H1 (cell line): ENCODE results near the gene ZMYND10. TPM values are rescaled to one million over a fixed set of nuclear protein-coding genes. Genes with fewer than 3 reads are reported as not detected.
A peak's percentile ranks its signal among the peaks of the same experiment; 100 is the strongest.

Source experiments
- CTCF ChIA-PET: fragments of 300-600 bp; sonication (Branson Sonifier 250); formaldehyde crosslinking; loops from one replicate; lab custom pipeline; 2021; ENCODE audit not compliant: partially characterized antibody; lab: Charles Lee
- POLR2A ChIA-PET: fragments of 300-600 bp; sonication (Branson Sonifier 250); formaldehyde crosslinking; loops from one replicate; lab custom pipeline; 2021; ENCODE audit warnings: inconsistent platforms; ENCODE audit not compliant: partially characterized antibody; lab: Charles Lee
- DNase-seq, 2 experiments: peaks; one replicate each; pipeline versions ENCODE4 v3.0.0 to v3.0.0-alpha.2; 2010 to 2022; ENCODE audit warnings: low spot score in 2 of 2, low read depth in 1 of 2, mixed read lengths in 1 of 2
- FAIRE-seq: peaks from 2 replicates; lab custom pipeline; 2011; peaks lifted over from hg19 to GRCh38; lab: Jason Lieb, UNC
- H2AFZ ChIP-seq: 2 replicates; pipeline ENCODE4 v1.8.1; 2012; ENCODE audit warnings: low read length, inconsistent platforms
- H2AK5ac ChIP-seq: 2 replicates; pipeline ENCODE4 v1.6.1; 2013; ENCODE audit warnings: low read depth, low read length
- H2BK120ac ChIP-seq: replicated peaks from 2 replicates; pipeline ENCODE3; 2013; ENCODE audit warnings: low read depth, low read length, inconsistent platforms
- H2BK12ac ChIP-seq: 2 replicates; pipeline ENCODE4 v1.6.1; 2013; ENCODE audit warnings: low read depth, low read length
- H2BK15ac ChIP-seq: 2 replicates; pipeline ENCODE4 v1.6.1; 2013; ENCODE audit warnings: low read length
- H2BK20ac ChIP-seq: 2 replicates; pipeline ENCODE4 v1.6.1; 2013; ENCODE audit warnings: low read length
- H2BK5ac ChIP-seq: 2 replicates; pipeline ENCODE4 v1.6.1; 2013; ENCODE audit warnings: low read depth, low read length
- H3K14ac ChIP-seq: 2 replicates; pipeline ENCODE4 v1.6.1; 2013; ENCODE audit warnings: inconsistent platforms; ENCODE audit not compliant: insufficient read length
- H3K18ac ChIP-seq: 2 replicates; pipeline ENCODE4 v1.6.1; 2013; ENCODE audit warnings: low read length; ENCODE audit errors: extremely low read depth
- H3K23ac ChIP-seq: 2 replicates; pipeline ENCODE4 v1.6.1; 2013; ENCODE audit warnings: inconsistent platforms; ENCODE audit not compliant: insufficient read length
- H3K23me2 ChIP-seq: 2 replicates; pipeline ENCODE4 v1.6.1; 2013; ENCODE audit warnings: low read depth, low read length
- H3K27ac ChIP-seq: 2 replicates; pipeline ENCODE4 v1.6.1; 2011; ENCODE audit warnings: low read depth, low read length, inconsistent platforms
- H3K27me3 ChIP-seq, 4 experiments: replicated peaks in 1 of 4; 1 replicate in 1 of 4; 2 replicates in 3 of 4; pipeline versions ENCODE4 v1.6.1 to v1.8.1; 2011 to 2013; ENCODE audit warnings: low read length in 3 of 4, mild to moderate bottlenecking in 3 of 4, inconsistent platforms in 2 of 4, mixed read lengths in 2 of 4, moderate library complexity in 1 of 4; ENCODE audit not compliant: control insufficient read depth in 3 of 4, insufficient read depth in 3 of 4; ENCODE audit errors: extremely low read depth in 1 of 4
- H3K36me3 ChIP-seq, 4 experiments: 2 replicates each; pipeline versions ENCODE4 v1.6.1 to v1.8.1; 2011 to 2013; ENCODE audit warnings: mild to moderate bottlenecking in 4 of 4, low read length in 3 of 4, moderate library complexity in 2 of 4, control low read depth in 1 of 4, inconsistent platforms in 1 of 4; ENCODE audit not compliant: insufficient read depth in 4 of 4, control insufficient read depth in 2 of 4
- H3K4ac ChIP-seq: replicated peaks from 2 replicates; pipeline ENCODE3; 2013; ENCODE audit warnings: low read length, low read depth, mixed read lengths, inconsistent platforms; ENCODE audit not compliant: insufficient read length
- H3K4me1 ChIP-seq, 4 experiments: replicated peaks in 1 of 4; 1 replicate in 1 of 4; 2 replicates in 3 of 4; pipeline versions ENCODE4 v1.6.1 to v1.8.1; 2011 to 2013; ENCODE audit warnings: low read length in 3 of 4, inconsistent platforms in 2 of 4, mixed read lengths in 1 of 4; ENCODE audit not compliant: insufficient read depth in 4 of 4, control insufficient read depth in 3 of 4
- H3K4me2 ChIP-seq, 2 experiments: 2 replicates each; pipeline versions ENCODE4 v1.6.1 to v1.8.1; 2011 to 2013; ENCODE audit warnings: low read depth in 2 of 2, low read length in 2 of 2, control low read depth in 1 of 2, inconsistent platforms in 1 of 2, mild to moderate bottlenecking in 1 of 2; ENCODE audit not compliant: insufficient read depth in 1 of 2
- H3K4me3 ChIP-seq, 4 experiments: fragments of 200-600, 300-600 bp in 1 of 4; sonication (generic), shearing (Covaris generic), sonication (Bioruptor Twin) in 1 of 4; 2 replicates each; pipeline versions ENCODE4 v1.5.1 to v1.8.1; 2011 to 2016; ENCODE audit warnings: low read length in 4 of 4, low read depth in 3 of 4, control low read depth in 2 of 4, inconsistent platforms in 2 of 4, mild to moderate bottlenecking in 2 of 4, mixed read lengths in 1 of 4, moderate library complexity in 1 of 4; ENCODE audit not compliant: insufficient read depth in 2 of 4; ENCODE audit errors: extremely low read depth in 1 of 4
- H3K56ac ChIP-seq: replicated peaks from 2 replicates; pipeline ENCODE3; 2013; ENCODE audit warnings: low read depth, mild to moderate bottlenecking, mixed read lengths, low read length, inconsistent platforms; ENCODE audit not compliant: insufficient read length
- H3K79me1 ChIP-seq: 2 replicates; pipeline ENCODE4 v1.6.1; 2013; ENCODE audit warnings: low read depth, low read length, control low read depth
- H3K79me2 ChIP-seq, 2 experiments: 2 replicates each; pipeline versions ENCODE4 v1.6.1 to v1.8.1; 2012 to 2013; ENCODE audit warnings: low read length in 2 of 2, mild to moderate bottlenecking in 2 of 2, inconsistent platforms in 1 of 2; ENCODE audit not compliant: insufficient read depth in 2 of 2, control insufficient read depth in 1 of 2
- H3K9ac ChIP-seq, 4 experiments: replicated peaks in 1 of 4; 1 replicate in 1 of 4; 2 replicates in 3 of 4; pipeline versions ENCODE4 v1.6.1 to v1.8.1; 2011 to 2013; ENCODE audit warnings: low read depth in 3 of 4, low read length in 3 of 4, control low read depth in 2 of 4, mild to moderate bottlenecking in 2 of 4, moderate library complexity in 2 of 4, inconsistent platforms in 1 of 4; ENCODE audit errors: extremely low read depth in 1 of 4
- H3K9me3 ChIP-seq, 2 experiments: 2 replicates each; pipeline versions ENCODE4 v1.6.1 to v1.8.1; 2012 to 2013; ENCODE audit warnings: mild to moderate bottlenecking in 2 of 2, moderate library complexity in 2 of 2, control low read depth in 1 of 2, inconsistent platforms in 1 of 2, low read depth in 1 of 2, low read length in 1 of 2, mixed read lengths in 1 of 2; ENCODE audit not compliant: insufficient read depth in 2 of 2
- H4K20me1 ChIP-seq, 2 experiments: replicated peaks in 1 of 2; 2 replicates each; pipeline versions ENCODE3 to v1.8.1; 2011 to 2013; ENCODE audit warnings: inconsistent platforms in 2 of 2, low read length in 2 of 2, mild to moderate bottlenecking in 1 of 2; ENCODE audit not compliant: insufficient read depth in 2 of 2, control insufficient read depth in 1 of 2
- H4K5ac ChIP-seq: 2 replicates; pipeline ENCODE4 v1.6.1; 2013; ENCODE audit warnings: low read length, low read depth, mixed read lengths, inconsistent platforms; ENCODE audit not compliant: insufficient read length
- H4K8ac ChIP-seq: 2 replicates; pipeline ENCODE4 v1.8.0; 2013; ENCODE audit warnings: mild to moderate bottlenecking, moderate library complexity, low read length, inconsistent platforms; ENCODE audit not compliant: insufficient read depth; ENCODE audit errors: extremely low read depth
- H4K91ac ChIP-seq: replicated peaks from 2 replicates; pipeline ENCODE3; 2013; ENCODE audit warnings: low read length, mixed read lengths, inconsistent platforms; ENCODE audit not compliant: insufficient read length
- BRCA1 ChIP-seq: IDR thresholded peaks from 2 replicates; pipeline ENCODE4 v1.6.1; 2012; ENCODE audit warnings: low read depth, low read length, improper control_type of control experiment
- GTF2F1 ChIP-seq: IDR thresholded peaks from 2 replicates; pipeline ENCODE4 v1.6.1; 2012; ENCODE audit warnings: low read depth, low read length, improper control_type of control experiment, borderline replicate concordance
- HDAC2 ChIP-seq, 2 experiments: fragments of 300-600 bp in 1 of 2; sonication (generic) in 1 of 2; IDR thresholded peaks; 2 replicates each; pipeline ENCODE4 v1.6.1; 2011 to 2012; ENCODE audit warnings: low read depth in 2 of 2, low read length in 2 of 2, mild to moderate bottlenecking in 2 of 2, moderate library complexity in 2 of 2, borderline replicate concordance in 1 of 2, inconsistent platforms in 1 of 2
- KDM1A ChIP-seq: fragments of 200-600, 300-600 bp; sonication (generic); IDR thresholded peaks from 2 replicates; pipeline ENCODE4 v1.7.1; 2016; ENCODE audit warnings: mild to moderate bottlenecking, low read length, borderline replicate concordance
- MAFK ChIP-seq: IDR thresholded peaks from 2 replicates; pipeline ENCODE4 v1.6.1; 2012; ENCODE audit warnings: low read depth, mild to moderate bottlenecking, improper control_type of control experiment, low read length
- NRF1 ChIP-seq: IDR thresholded peaks from 2 replicates; pipeline ENCODE4 v1.6.1; 2011; ENCODE audit warnings: mild to moderate bottlenecking, low read depth, low read length, improper control_type of control experiment
- POLR2AphosphoS5 ChIP-seq: IDR thresholded peaks from 2 replicates; pipeline ENCODE4 v1.6.1; 2011; ENCODE audit warnings: low read depth, low read length
- RAD21 ChIP-seq, 2 experiments: IDR thresholded peaks in 1 of 2; conservative IDR thresholded peaks in 1 of 2; 2 replicates each; pipeline ENCODE4 v1.6.1; 2011; ENCODE audit warnings: low read depth in 2 of 2, low read length in 2 of 2, improper control_type of control experiment in 1 of 2, inconsistent platforms in 1 of 2, mild to moderate bottlenecking in 1 of 2, moderate library complexity in 1 of 2
- SIX5 ChIP-seq: IDR thresholded peaks from 2 replicates; pipeline ENCODE4 v1.6.1; 2011; ENCODE audit warnings: mild to moderate bottlenecking, low read depth, low read length
- SP1 ChIP-seq: IDR thresholded peaks from 2 replicates; pipeline ENCODE4 v1.6.1; 2011; ENCODE audit warnings: low read depth, low read length
- SP2 ChIP-seq: IDR thresholded peaks from 2 replicates; pipeline ENCODE4 v1.6.1; 2012; ENCODE audit warnings: mild to moderate bottlenecking, low read length, inconsistent platforms
- WGBS, 2 experiments: shearing (Covaris generic) in 1 of 2; methylation state at CpG; one replicate each; pipeline versions ENCODE4 v1.1.6 to v1.1.7; 2013 to 2015; ENCODE audit warnings: low lambda C conversion rate in 2 of 2, mixed read lengths in 2 of 2, inconsistent platforms in 1 of 2, low coverage in 1 of 2, missing lambda C conversion rate in 1 of 2; ENCODE audit not compliant: insufficient replicate concordance in 2 of 2, insufficient coverage in 1 of 2, insufficient read length in 1 of 2; ENCODE audit errors: extremely low coverage in 1 of 2, missing lambda C conversion rate in 1 of 2; 5-methylcytosine and 5-hydroxymethylcytosine counted together
- polyA plus RNA-seq, 7 experiments: library from polyadenylated mRNA; depleted of rRNA in 3 of 7; stranded (reverse) in 5 of 7; unstranded in 2 of 7; fragments of >200 nt in 5 of 7; fragments of 200-250 nt in 2 of 7; gene quantifications; 1 replicate in 5 of 7; 2 replicates in 1 of 7; 4 replicates in 1 of 7; pipeline versions ENCODE4 v1.2.1 to v1.2.3, GENCODE V29; 2011 to 2013; ENCODE audit warnings: missing spikeins in 2 of 7, mixed read lengths in 2 of 7
- total RNA-seq: library from RNA; stranded (reverse); fragmentation: NEBNext Ultra II Directional; extraction: Animal tissue kit (Norgen Biotek cat#: 25700); gene quantifications from 2 replicates; pipeline ENCODE4 v1.2.1, GENCODE V29; 2021

Gene ZMYND10
- total and polyA plus RNA-seq, 2 of the 8 experiments (the other 6 are each of a cell fraction or from before 2014, with no cell fraction given), result 0.56 to 0.79 TPM

DNA sequence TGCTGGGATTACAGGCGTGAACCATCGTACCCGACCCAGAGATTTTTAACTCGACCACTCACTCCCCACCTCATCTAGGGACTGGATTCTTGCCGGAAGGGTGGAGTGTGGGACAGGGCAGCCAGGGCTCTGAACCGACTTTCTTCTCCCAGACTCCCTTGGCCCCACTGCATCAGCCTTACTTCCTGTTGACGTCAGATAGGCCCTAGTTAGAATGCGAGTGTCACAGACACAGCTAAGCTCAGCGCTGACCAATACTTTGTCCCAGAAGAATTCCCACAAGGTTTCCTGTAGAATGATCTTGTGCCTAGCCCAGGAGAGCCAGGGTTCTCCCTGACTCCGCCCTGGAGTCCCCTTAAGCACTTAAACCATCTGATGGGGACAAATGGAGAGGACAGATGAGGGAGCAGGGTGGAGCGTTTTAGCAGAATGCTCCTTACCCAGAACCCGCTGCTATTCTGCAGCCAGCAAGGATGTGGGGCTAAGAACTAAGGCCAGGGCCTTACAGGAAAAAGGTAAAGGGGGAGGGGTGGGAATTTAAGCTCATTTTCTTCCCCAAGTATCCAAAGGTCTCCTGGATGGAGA lies 11.7 kb downstream of the ZMYND10 start:
- H3K9me3 ChIP-seq, result no peaks in the 10 kb centered on the region
- H3K14ac ChIP-seq, result no peak overlapping the region
- H2BK15ac ChIP-seq, result no peak overlapping the region
- no peak overlapping the region for H3K23ac ChIP-seq
- 0 out of 2 replicates have a peak overlapping the region, but pooled peaks have one; percentile 39 for H2AK5ac ChIP-seq
- H3K4me3 ChIP-seq, result no peak overlapping the region
- H2BK5ac ChIP-seq, result no peak overlapping the region
- H3K4me2 ChIP-seq, result no peak overlapping the region
- peaks cover 0 to 28% of the 10 kb centered on the region in 2 experiments; a peak in 2 of 4 replicates for H3K79me2 ChIP-seq
- H2BK12ac ChIP-seq, result no peak overlapping the region
- H4K91ac ChIP-seq, result no peak overlapping the region
- H3K56ac ChIP-seq, result no peak overlapping the region
- H3K4ac ChIP-seq, result no peak overlapping the region
- TF ChIP-seq HDAC2 (IDR thresholded peaks at IDR 0.05; ENCODE audit: borderline replicate concordance in 1 of 2, low read depth in 2 of 2, low read length in 2 of 2), result no peak
- TF ChIP-seq BRCA1, result no peak
- no peak for TF ChIP-seq SP2
- no peak for TF ChIP-seq SP1
- no peak for TF ChIP-seq GTF2F1
- TF ChIP-seq MAFK, result no peak
- TF ChIP-seq NRF1, result no peak
- TF ChIP-seq POLR2AphosphoS5, result no peak
- TF ChIP-seq SIX5, result no peak
- TF ChIP-seq RAD21 (IDR thresholded peaks at IDR 0.05 in 1 of 2, conservative IDR thresholded peaks at IDR 0.05 in 1 of 2; ENCODE audit: low read depth in 2 of 2, low read length in 2 of 2), result no peak
- no peak for TF ChIP-seq KDM1A
- TF ChIP-seq, all 59 proteins: peak for 0
- H3K23me2 ChIP-seq, result peaks cover 10% of the 10 kb centered on the region
- no peak overlapping the region for H4K5ac ChIP-seq
- DNase-seq (no peak), FAIRE-seq (no peak)
- peaks cover 4 to 24% (median 20%) of the 10 kb centered on the region in 4 experiments; a peak in 7 of 8 replicates for H3K36me3 ChIP-seq
- H3K4me1 ChIP-seq, result peaks cover 0 to 8% (median 3%) of the 10 kb centered on the region in 4 experiments; a peak in 2 of 7 replicates
- no peak overlapping the region for H2BK120ac ChIP-seq
- no peak overlapping the region for H3K18ac ChIP-seq
- 91% methylated on average over 12 of the region's 12 CpGs; no CpG with 5 or more reads in 1 of the 2 experiments for WGBS, 2 experiments
- no peak overlapping the region for H3K27ac ChIP-seq
- H4K8ac ChIP-seq, result no peak overlapping the region; the same call in 1 of the 2 replicates
- CTCF ChIA-PET, result interaction anchor here (2.0 to 7.7 kb wide), 2 partner anchors 11 to 59 kb away, joined by 5 to 60 read pairs; partner anchors contain the start of gene HYAL2
- H4K20me1 ChIP-seq, result peaks cover 8 to 12% of the 10 kb centered on the region in 2 experiments
- H3K27me3 ChIP-seq, result peaks cover 2 to 9% (median 5%) of the 10 kb centered on the region in 4 experiments
- no peak overlapping the region for H2AFZ ChIP-seq
- POLR2A ChIA-PET, result interaction anchor here (0.7 to 4.4 kb wide), 4 partner anchors 10 to 102 kb away, joined by 3 to 40 read pairs (median 4); partner anchors contain the start of gene HYAL2
- no peak overlapping the region; a peak in 1 of 7 replicates for H3K9ac ChIP-seq
- H3K79me1 ChIP-seq, result peaks cover 6% of the 10 kb centered on the region; the same call in 1 of the 2 replicates
- no peak overlapping the region for H2BK20ac ChIP-seq
